ENCODE data around the gene TMEM30A.

Gene TMEM30A

GRCh38 chr6:75213112-75213511, 71.5 kb downstream of the TMEM30A start:
- no peak for DNase-seq
- H3K9me3 ChIP-seq (ENCODE audit: severe bottlenecking) = no peaks in the 10 kb centered on the region
- no peak overlapping the region for H3K4me3 ChIP-seq (ENCODE audit: low read depth, low read length)
- H3K27me3 ChIP-seq (ENCODE audit: insufficient read depth, low read depth, severe bottlenecking) = peaks cover 33% of the 10 kb centered on the region
- no peak overlapping the region for H3K27ac ChIP-seq
- no peak for TF ChIP-seq CTCF (IDR thresholded peaks at IDR 0.05; ENCODE audit: low read depth, low read length)
- no peaks in the 10 kb centered on the region for H3K36me3 ChIP-seq

GRCh38 chr6:75211920-75212590, 72.5 kb downstream of the TMEM30A start:
- H3K36me3 ChIP-seq = no peaks in the 10 kb centered on the region
- H3K27ac ChIP-seq = no peak overlapping the region
- peaks cover 42% of the 10 kb centered on the region for H3K27me3 ChIP-seq (ENCODE audit: insufficient read depth, low read depth, severe bottlenecking)
- TF ChIP-seq CTCF (IDR thresholded peaks at IDR 0.05; ENCODE audit: low read depth, low read length) = no peak
- H3K9me3 ChIP-seq (ENCODE audit: severe bottlenecking) = no peaks in the 10 kb centered on the region
- no peak overlapping the region for H3K4me3 ChIP-seq (ENCODE audit: low read depth, low read length)
- DNase-seq = no peak

GRCh38 chr6:75210885-75211739, 73.5 kb downstream of the TMEM30A start:
- peaks cover 52% of the 10 kb centered on the region for H3K27me3 ChIP-seq (ENCODE audit: insufficient read depth, low read depth, severe bottlenecking)
- no peak overlapping the region for H3K4me3 ChIP-seq (ENCODE audit: low read depth, low read length)
- peak; percentile 29 for DNase-seq
- H3K9me3 ChIP-seq (ENCODE audit: severe bottlenecking) = no peaks in the 10 kb centered on the region
- H3K27ac ChIP-seq = no peak overlapping the region
- no peaks in the 10 kb centered on the region for H3K36me3 ChIP-seq
- peak; percentile 45; the same call in 1 of the 2 replicates for TF ChIP-seq CTCF (IDR thresholded peaks at IDR 0.05; ENCODE audit: low read depth, low read length)

- no peaks in the 10 kb centered on the region for H3K9me3 ChIP-seq (ENCODE audit: severe bottlenecking)
- no peak for DNase-seq
- no peak overlapping the region for H3K27ac ChIP-seq
- no peaks in the 10 kb centered on the region for H3K36me3 ChIP-seq
- TF ChIP-seq CTCF (IDR thresholded peaks at IDR 0.05; ENCODE audit: low read depth, low read length) = no peak
- peaks cover 70% of the 10 kb centered on the region for H3K27me3 ChIP-seq (ENCODE audit: insufficient read depth, low read depth, severe bottlenecking)
- H3K4me3 ChIP-seq (ENCODE audit: low read depth, low read length) = no peak overlapping the region
Observed at GRCh38 chr6:75209184-75209723, 75.3 kb downstream of the TMEM30A start.

GRCh38 chr6:75208298-75209183, 76.1 kb downstream of the TMEM30A start:
- TF ChIP-seq CTCF (IDR thresholded peaks at IDR 0.05; ENCODE audit: low read depth, low read length) = peak; percentile 67
- no peak overlapping the region for H3K27ac ChIP-seq
- peaks cover 77% of the 10 kb centered on the region for H3K27me3 ChIP-seq (ENCODE audit: insufficient read depth, low read depth, severe bottlenecking)
- H3K4me3 ChIP-seq (ENCODE audit: low read depth, low read length) = no peak overlapping the region
- DNase-seq = peak; percentile 74
- H3K36me3 ChIP-seq = no peaks in the 10 kb centered on the region
- H3K9me3 ChIP-seq (ENCODE audit: severe bottlenecking) = no peaks in the 10 kb centered on the region
